SU-DHL-6 (cell line): Measurements from ENCODE around the gene AGAP1.

ENCODE experiments used
- H2AFZ ChIP-seq: fragments of 200-600 bp; sonication (generic); 2 replicates; pipeline ENCODE4 v1.6.1; 2014; ENCODE audit warnings: low read depth, mild to moderate bottlenecking, moderate library complexity, mixed read lengths, antibody characterized with exemption, low read length; ENCODE audit not compliant: severe bottlenecking
- H3F3A ChIP-seq: fragments of 200-600 bp; shearing (Covaris generic); 2 replicates; pipeline ENCODE4 v1.6.0; 2016; ENCODE audit warnings: antibody characterized with exemption, mild to moderate bottlenecking; ENCODE audit not compliant: insufficient read depth
- H3K27ac ChIP-seq: fragments of 200-600 bp; sonication (generic); 2 replicates; pipeline ENCODE4 v1.5.1; 2016; ENCODE audit warnings: low read depth, mild to moderate bottlenecking, low read length, moderate library complexity, mixed read lengths
- H3K27me3 ChIP-seq: fragments of 200-600 bp; sonication (generic), shearing (Covaris generic); 2 replicates; pipeline ENCODE4 v1.6.0; 2014; ENCODE audit warnings: mild to moderate bottlenecking, low read length
- H3K36me3 ChIP-seq: fragments of 200-600 bp; sonication (generic); 2 replicates; pipeline ENCODE4 v1.6.1; 2014; ENCODE audit warnings: mild to moderate bottlenecking, low read length, mixed read lengths
- H3K4me2 ChIP-seq: fragments of 300-600, 200-600 bp; shearing (Covaris generic), sonication (generic); 2 replicates; pipeline ENCODE4 v1.6.0; 2014; ENCODE audit warnings: low read length, low read depth, mild to moderate bottlenecking; ENCODE audit not compliant: poor library complexity, severe bottlenecking
- H3K4me3 ChIP-seq: fragments of 200-600 bp; sonication (generic); 2 replicates; pipeline ENCODE4 v1.5.1; 2014; ENCODE audit warnings: antibody characterized with exemption, low read length, mild to moderate bottlenecking, mixed read lengths; ENCODE audit not compliant: insufficient read depth, poor library complexity, severe bottlenecking
- H3K79me2 ChIP-seq: fragments of 200-600 bp; sonication (generic); 2 replicates; pipeline ENCODE4 v1.6.1; 2014; ENCODE audit warnings: mild to moderate bottlenecking, low read length, moderate library complexity; ENCODE audit not compliant: insufficient read depth
- H3K9ac ChIP-seq: fragments of 200-600 bp; sonication (generic); 2 replicates; pipeline ENCODE4 v1.7.0; 2014; ENCODE audit warnings: mild to moderate bottlenecking, low read length
- H3K9me2 ChIP-seq: fragments of 200-600 bp; sonication (generic); replicated peaks from 2 replicates; pipeline ENCODE4 v1.6.1; 2014; ENCODE audit warnings: low read length; ENCODE audit not compliant: insufficient read depth
- H3K9me3 ChIP-seq: fragments of 200-600 bp; sonication (generic); 2 replicates; pipeline ENCODE4 v1.6.1; 2014; ENCODE audit warnings: low read length, mixed read lengths; ENCODE audit not compliant: insufficient read depth
- H4K20me1 ChIP-seq: fragments of 200-600 bp; sonication (generic); 2 replicates; pipeline ENCODE4 v1.6.1; 2014; ENCODE audit warnings: low read depth, mild to moderate bottlenecking, antibody characterized with exemption, low read length, moderate library complexity, mixed read lengths
- CTCF ChIP-seq: fragments of 200-600 bp; sonication (generic); IDR thresholded peaks from one replicate; pipeline ENCODE4 v1.5.1; 2017; ENCODE audit warnings: antibody characterized with exemption, mild to moderate bottlenecking, low read length, moderate library complexity; ENCODE audit not compliant: insufficient read depth, poor library complexity, severe bottlenecking
- EZH2phosphoT487 ChIP-seq: fragments of 200-600 bp; sonication (generic), shearing (Covaris generic); conservative IDR thresholded peaks from 2 replicates; pipeline ENCODE4 v1.6.1; 2018; ENCODE audit warnings: mild to moderate bottlenecking, antibody characterized with exemption, low read length, moderate library complexity, mixed read lengths

The AGAP1 gene

GRCh38 chr2:235642446-235643098 is 148.7 kb downstream of the AGAP1 start:
- TF ChIP-seq CTCF (no peak), EZH2phosphoT487 (no peak)
- no peaks in the 10 kb centered on the region for H4K20me1 ChIP-seq
- H3K9ac ChIP-seq, result no peak overlapping the region
- no peaks in the 10 kb centered on the region for H3K27me3 ChIP-seq
- H2AFZ ChIP-seq, result no peak overlapping the region
- H3K27ac ChIP-seq, result no peak overlapping the region
- no peaks in the 10 kb centered on the region for H3K36me3 ChIP-seq
- H3F3A ChIP-seq, result no peaks in the 10 kb centered on the region
- H3K79me2 ChIP-seq, result no peaks in the 10 kb centered on the region
- H3K4me3 ChIP-seq, result no peak overlapping the region
- H3K9me2 ChIP-seq, result no peaks in the 10 kb centered on the region
- H3K4me2 ChIP-seq, result no peak overlapping the region
- H3K9me3 ChIP-seq, result no peaks in the 10 kb centered on the region

- H3K4me3 ChIP-seq, result no peak overlapping the region
- no peaks in the 10 kb centered on the region for H4K20me1 ChIP-seq
- no peak overlapping the region for H3K27ac ChIP-seq
- no peaks in the 10 kb centered on the region for H3K79me2 ChIP-seq
- H3K36me3 ChIP-seq, result no peaks in the 10 kb centered on the region
- no peaks in the 10 kb centered on the region for H3K27me3 ChIP-seq
- H3K4me2 ChIP-seq, result no peak overlapping the region
- no peak for TF ChIP-seq EZH2phosphoT487
- no peak for TF ChIP-seq CTCF
- no peaks in the 10 kb centered on the region for H3K9me2 ChIP-seq
- no peak overlapping the region for H2AFZ ChIP-seq
- H3K9me3 ChIP-seq, result no peaks in the 10 kb centered on the region
- no peaks in the 10 kb centered on the region for H3F3A ChIP-seq
- no peak overlapping the region for H3K9ac ChIP-seq
Measured at GRCh38 chr2:235643680-235644511, 150.1 kb downstream of the AGAP1 start.

- H4K20me1 ChIP-seq, result no peaks in the 10 kb centered on the region
- H3K9ac ChIP-seq, result no peak overlapping the region
- no peak overlapping the region for H3K4me3 ChIP-seq
- H3K27ac ChIP-seq, result no peak overlapping the region
- H3K9me2 ChIP-seq, result no peaks in the 10 kb centered on the region
- H3K4me2 ChIP-seq, result no peak overlapping the region
- H3F3A ChIP-seq, result no peaks in the 10 kb centered on the region
- H3K79me2 ChIP-seq, result no peaks in the 10 kb centered on the region
- TF ChIP-seq CTCF, result no peak
- TF ChIP-seq EZH2phosphoT487, result no peak
- no peaks in the 10 kb centered on the region for H3K9me3 ChIP-seq
- H3K36me3 ChIP-seq, result no peaks in the 10 kb centered on the region
- no peaks in the 10 kb centered on the region for H3K27me3 ChIP-seq
- no peak overlapping the region for H2AFZ ChIP-seq
Measured at GRCh38 chr2:235647264-235647663, 153.4 kb downstream of the AGAP1 start.
